HG02840 (cell line): ENCODE results near the gene ANAPC10.
A peak's percentile ranks its signal among the peaks of the same experiment; 100 is the strongest.
"Not testable (repeated sequence)": the region's sequence is repeated elsewhere in the genome, so short reads cannot be mapped to it uniquely, and the experiment has no call there.

Experiments used
- ATAC-seq: cut with Tn5 transposase; IDR thresholded peaks from one replicate; pipeline ENCODE4 v1.9.1; 2021; ENCODE audit warnings: mild to moderate bottlenecking, moderate library complexity, moderate number of reproducible peaks; ENCODE audit not compliant: unreplicated experiment, low FRiP score

ANAPC10 gene

GRCh38 chr4:145012841-145013240 lies 85.2 kb downstream of the ANAPC10 start:
- ATAC-seq: no peak

- no peak for ATAC-seq
These were observed 86.4 kb downstream of the ANAPC10 start for GRCh38 chr4:145011636-145012035.

GRCh38 chr4:145010315-145010714 lies 87.7 kb downstream of the ANAPC10 start:
- ATAC-seq: not testable (repeated sequence)

GRCh38 chr4:145003675-145004074 lies 94.3 kb downstream of the ANAPC10 start:
- ATAC-seq: no peak

GRCh38 chr4:145001635-145002034 lies 96.4 kb downstream of the ANAPC10 start:
- ATAC-seq: no peak

GRCh38 chr4:145000656-145001055 lies 97.3 kb downstream of the ANAPC10 start:
- not testable (repeated sequence) for ATAC-seq

GRCh38 chr4:144989306-144989705 lies 108.7 kb downstream of the ANAPC10 start:
- ATAC-seq: no peak

GRCh38 chr4:144985531-144985930 lies 112.5 kb downstream of the ANAPC10 start:
- ATAC-seq: no peak

- ATAC-seq: no peak
These were observed 113.0 kb downstream of the ANAPC10 start for GRCh38 chr4:144985014-144985413.

GRCh38 chr4:144984241-144984640 lies 113.8 kb downstream of the ANAPC10 start:
- ATAC-seq: no peak

- no peak for ATAC-seq
These were observed 122.3 kb downstream of the ANAPC10 start for GRCh38 chr4:144975718-144976117.

- peak; percentile 58 for ATAC-seq
These were observed 127.4 kb downstream of the ANAPC10 start for GRCh38 chr4:144970597-144970996.

- no peak for ATAC-seq
These were observed 128.2 kb downstream of the ANAPC10 start for GRCh38 chr4:144969821-144970220.

GRCh38 chr4:144968606-144969005 lies 129.4 kb downstream of the ANAPC10 start:
- no peak for ATAC-seq

GRCh38 chr4:144967161-144967560 lies 130.8 kb downstream of the ANAPC10 start:
- peak; percentile 60 for ATAC-seq

- no peak for ATAC-seq
These were observed 135.7 kb downstream of the ANAPC10 start for GRCh38 chr4:144962300-144962699.

- no peak for ATAC-seq
These were observed 142.9 kb downstream of the ANAPC10 start for GRCh38 chr4:144955104-144955503.

- ATAC-seq: no peak
These were observed 143.8 kb downstream of the ANAPC10 start for GRCh38 chr4:144954230-144954629.

GRCh38 chr4:144948421-144948820 lies 149.6 kb downstream of the ANAPC10 start:
- ATAC-seq: no peak

- ATAC-seq: no peak
These were observed 150.0 kb downstream of the ANAPC10 start for GRCh38 chr4:144948009-144948408.
